Posterior cingulate gyrus (tissue), 11 donors: ENCODE results near the gene MBNL1.
"Not testable (repeated sequence)": the region's sequence is repeated elsewhere in the genome, so short reads cannot be mapped to it uniquely, and the experiment has no call there.

ENCODE experiments used
- DNase-seq, 10 donors: peaks; one replicate each; pipeline versions ENCODE4 v3.0.0 to v3.0.0-alpha.2; 2020 to 2021; ENCODE audit warnings: mixed read lengths in 3 of 10
- intact Hi-C: fragments of 100-400 bp; cut with DNase I; formaldehyde crosslinking; loops from one replicate; pipeline ENCODE4 v1.15.1; 2023

MBNL1 gene

DNA sequence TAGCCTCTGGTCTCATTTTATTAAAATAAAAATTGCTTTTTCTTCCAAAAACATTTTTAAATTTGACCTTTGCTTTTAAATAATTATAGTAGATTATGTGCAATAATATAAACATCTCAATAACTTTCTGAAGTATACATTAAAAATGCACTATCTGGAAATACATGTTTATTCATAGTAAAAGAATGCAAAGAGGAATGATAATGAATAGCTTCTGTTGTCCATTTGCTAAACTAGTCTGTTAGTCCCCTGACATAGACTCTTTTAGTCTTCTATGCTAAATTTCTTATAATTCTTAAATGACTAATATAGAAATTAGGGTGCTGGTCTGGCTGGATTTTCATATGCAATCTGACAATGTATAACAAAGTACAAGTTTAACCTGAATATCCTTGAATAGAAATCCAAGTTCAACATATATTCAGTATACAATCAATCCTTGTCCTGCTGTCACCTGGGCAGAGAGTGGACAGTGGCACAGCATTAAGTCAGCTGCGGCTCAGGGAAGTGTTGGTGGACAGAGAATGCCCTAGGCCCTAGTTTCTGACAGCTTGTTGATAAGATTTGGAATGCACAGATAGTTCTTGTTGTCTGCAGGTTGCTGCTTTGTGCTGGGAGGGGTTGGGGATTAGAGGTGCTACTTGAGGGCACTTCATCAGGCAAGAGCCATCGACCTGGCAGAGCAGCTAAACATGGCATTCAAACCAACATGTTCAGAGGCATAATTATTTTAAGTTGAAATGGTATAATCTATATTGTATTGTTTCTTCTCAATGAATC, 161.7 kb downstream of the MBNL1 start:
- intact Hi-C loops: no loop called here
- DNase-seq: peak in 1 of 10 donors; percentile 48

DNA sequence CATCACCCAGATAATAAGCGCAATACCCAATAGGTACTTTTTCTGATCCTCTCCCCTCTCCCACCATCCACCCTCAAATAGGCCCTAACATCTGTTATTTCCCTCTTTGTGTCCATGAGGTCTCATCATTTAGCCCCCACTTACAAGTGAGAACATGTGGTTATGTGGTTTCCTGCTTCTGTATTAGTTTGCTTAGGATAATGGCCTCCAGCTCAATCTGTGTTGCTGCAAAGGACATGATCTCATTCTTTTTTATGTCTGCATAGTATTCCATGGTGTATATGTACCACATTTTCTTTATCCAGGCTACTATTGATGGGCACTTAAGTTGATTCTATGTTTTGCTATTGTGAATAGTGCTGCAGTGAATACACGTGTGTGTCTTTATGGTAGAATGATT, 165.4 kb downstream of the MBNL1 start:
- DNase-seq: no peak
- intact Hi-C loops: no loop called here

DNA sequence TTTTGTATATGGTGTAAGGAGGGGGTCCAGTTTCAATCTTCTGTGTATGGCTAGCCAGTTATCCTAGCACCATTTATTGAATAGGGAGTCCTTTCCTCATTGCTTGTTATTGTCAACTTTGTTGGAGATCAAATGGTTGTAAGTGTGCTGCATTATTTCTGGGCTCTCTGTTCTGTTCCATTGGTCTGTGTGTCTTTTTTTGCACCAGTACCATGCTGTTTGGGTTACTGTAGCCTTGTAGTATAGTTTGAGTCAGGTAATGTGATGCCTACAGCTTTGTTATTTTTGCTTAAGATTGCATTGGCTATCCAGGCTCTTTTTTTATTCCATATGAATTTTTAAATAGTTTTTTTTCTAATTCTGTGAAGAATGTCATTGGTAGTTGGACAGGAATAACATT, 166.5 kb downstream of the MBNL1 start:
- DNase-seq, intact Hi-C loops: not testable (repeated sequence)

DNA sequence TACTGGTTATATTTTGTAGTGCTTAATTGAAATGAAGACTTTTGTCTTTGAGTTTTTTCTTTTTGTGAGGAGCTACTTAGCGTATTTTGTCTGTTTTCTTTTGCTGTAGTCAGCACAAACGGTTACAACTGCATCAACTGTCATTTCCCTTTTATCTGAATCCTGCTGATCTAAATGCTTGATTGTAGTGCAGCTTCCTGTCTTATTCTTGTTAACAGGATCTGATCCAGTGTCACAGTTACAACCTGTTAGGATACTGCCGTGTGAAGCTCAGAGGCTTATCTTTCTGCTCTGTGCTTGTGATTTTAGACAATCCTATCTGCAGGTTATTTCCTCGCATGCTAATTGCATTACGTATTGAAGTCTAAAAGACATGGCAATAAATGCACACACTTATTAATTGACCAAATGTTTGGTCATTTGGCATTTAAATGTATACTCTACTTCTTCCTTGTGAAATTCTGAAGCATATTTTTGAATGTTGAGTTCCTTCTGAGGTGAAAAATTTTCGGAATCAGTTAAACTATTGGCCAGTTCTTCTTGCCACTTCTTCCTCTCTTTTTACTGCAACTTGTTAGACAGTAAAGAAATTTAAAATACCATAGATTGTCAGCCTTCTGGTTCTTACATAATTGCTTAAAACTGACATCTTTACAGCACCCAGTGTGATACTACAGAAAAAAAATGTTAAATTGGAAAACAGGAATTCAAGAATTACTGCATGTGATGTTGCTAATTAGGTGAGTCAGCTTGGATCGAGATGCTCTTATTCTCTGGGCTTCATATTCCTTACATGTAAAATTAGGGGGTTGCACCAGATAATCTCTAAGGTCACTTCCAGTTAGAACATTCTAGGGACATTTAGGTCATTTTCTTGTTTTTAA, 168.2 kb downstream of the MBNL1 start:
- intact Hi-C loops: no loop called here
- no peak for DNase-seq

DNA sequence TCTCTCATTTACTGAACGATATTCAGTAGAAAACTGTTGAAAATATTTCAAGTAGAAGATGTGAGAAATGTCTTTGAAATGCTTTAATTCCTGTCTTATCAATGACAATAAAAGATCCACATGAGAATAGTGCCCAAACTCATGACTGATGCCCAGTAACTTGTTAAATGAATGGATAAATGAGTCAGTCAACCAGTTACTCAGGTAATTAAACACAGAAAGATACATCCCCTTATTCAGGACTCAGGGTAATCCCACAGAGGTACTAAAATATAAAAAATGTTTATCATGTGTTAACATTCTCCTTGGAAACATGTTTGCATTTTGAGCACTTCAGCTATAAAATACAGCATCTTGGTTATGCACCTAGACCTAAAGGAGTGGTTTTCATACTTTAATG, 169.5 kb downstream of the MBNL1 start:
- intact Hi-C loops: no loop called here
- no peak for DNase-seq

DNA sequence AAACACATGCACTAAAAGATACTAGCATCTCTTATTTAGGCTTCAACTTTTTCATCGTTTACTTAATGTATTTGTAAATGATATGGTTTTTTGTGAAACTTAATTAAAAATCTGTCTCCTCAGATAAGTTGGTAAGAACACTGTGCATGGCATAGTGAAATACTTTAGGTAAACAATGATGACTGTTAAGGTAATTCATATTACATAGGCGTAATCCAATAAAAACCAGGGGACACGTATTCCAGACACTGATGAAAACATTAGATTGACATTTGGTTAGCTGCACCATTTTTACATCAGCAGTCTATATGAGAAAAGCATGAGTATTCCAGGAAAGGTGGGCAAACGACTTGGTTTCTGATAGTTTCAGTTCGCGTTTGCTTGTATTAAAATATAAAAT, 170.0 kb downstream of the MBNL1 start:
- intact Hi-C loops: no loop called here

DNA sequence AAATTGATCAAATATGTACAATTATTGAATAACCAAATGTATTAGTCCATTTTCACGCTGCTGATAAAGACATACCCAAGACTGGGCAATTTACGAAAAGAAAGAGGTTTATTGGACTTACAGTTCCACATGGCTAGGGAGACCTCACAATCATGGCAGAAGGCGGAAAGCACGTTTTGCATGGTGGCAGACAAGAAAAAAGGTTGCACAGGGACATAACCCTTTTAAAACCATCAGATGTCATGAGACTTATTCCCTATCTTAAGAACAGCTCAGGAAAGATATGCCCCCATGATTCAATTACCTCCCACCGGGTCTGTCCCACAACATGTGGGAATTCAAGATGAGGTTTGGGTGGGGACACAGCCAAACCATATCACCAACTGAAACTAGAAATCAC, 171.5 kb downstream of the MBNL1 start:
- intact Hi-C loops: loop anchor here (5.0 kb wide), 2 partner anchors 173 to 258 kb away; partner anchors contain the start of gene MBNL1
- DNase-seq: not testable (repeated sequence)

More for the DNA sequence above, 170.0 kb downstream of the MBNL1 start:
- DNase-seq: no peak

DNA sequence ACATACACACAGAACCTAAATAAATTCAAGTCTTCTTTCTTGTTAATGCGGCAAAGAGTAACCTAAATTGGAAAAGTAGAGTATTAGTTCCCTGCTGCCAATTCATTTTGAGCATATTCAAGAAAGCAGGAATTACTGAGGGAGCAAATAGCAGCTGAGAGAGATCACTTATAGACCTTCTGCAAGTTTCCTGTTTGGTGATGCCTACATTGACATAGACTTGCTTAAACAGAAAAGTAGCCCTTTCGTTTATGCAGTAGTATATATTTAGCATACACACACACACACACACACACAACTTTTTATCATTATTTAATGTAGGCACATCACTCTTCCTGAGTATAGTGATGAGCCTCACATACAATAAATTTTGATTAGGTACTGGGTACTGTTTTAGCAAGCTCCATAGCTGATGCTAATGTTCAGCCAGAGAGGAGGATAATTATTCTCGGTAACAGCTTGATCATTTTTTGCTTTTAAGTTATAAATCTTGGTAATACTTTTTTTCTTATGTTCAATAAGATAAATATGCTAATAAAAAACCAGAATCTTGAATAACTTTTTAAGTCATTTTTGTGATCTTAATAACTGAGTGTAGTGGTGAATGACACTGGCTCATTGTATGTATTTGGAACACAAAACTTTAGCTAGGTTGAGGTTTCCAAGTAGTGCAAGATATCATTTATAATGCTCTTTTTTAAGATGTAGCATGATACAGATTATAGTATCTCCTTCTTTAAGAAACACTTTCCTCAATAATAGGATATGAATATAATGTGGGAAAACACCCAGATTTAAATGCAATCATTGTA, 174.7 kb downstream of the MBNL1 start:
- intact Hi-C loops: loop anchor here (5.0 kb wide), 2 partner anchors 176 to 261 kb away; partner anchors contain the start of gene MBNL1
- DNase-seq: no peak

DNA sequence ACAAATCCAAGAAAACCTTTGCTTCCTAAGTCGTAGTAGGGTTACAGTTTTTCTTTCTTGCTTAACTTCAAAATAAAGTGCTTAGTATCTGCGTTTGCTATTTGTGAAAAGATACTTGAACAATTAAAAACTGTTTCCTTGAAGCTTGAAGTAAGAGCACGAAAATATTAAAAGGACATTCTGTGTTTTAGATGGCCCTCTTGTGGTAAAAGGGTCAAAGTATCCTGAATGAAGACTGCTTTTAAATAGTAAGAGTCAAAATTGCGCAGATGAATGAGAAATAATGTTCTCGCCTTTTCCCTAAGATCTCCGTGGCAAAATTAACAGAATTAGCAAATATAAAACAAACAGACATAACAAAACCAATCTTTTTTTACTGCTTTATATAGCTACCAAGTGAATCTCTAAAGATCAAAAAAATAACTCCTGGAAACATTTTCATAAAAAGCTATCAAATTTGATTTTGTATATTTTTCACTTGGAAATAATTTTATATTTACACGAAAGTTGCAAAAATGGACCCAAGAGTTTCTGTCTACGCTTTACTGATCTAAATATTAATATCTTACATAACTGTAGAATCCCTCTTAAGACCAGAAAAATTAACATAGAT, 175.4 kb downstream of the MBNL1 start:
- intact Hi-C loops: loop anchor here (5.0 kb wide), 2 partner anchors 177 to 262 kb away; partner anchors contain the start of gene MBNL1
- DNase-seq: no peak

DNA sequence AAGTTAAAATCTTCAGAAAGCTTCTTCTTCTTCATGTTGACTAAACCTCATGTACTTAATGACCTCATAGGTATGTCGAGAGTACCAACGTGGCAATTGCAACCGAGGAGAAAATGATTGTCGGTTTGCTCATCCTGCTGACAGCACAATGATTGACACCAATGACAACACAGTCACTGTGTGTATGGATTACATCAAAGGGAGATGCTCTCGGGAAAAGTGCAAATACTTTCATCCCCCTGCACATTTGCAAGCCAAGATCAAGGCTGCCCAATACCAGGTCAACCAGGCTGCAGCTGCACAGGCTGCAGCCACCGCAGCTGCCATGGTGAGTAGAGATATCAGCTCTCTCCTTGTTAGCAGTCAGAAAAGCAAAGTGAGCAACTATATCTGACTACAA, 176.5 kb downstream of the MBNL1 start:
- no peak for DNase-seq
- intact Hi-C loops: no loop called here

DNA sequence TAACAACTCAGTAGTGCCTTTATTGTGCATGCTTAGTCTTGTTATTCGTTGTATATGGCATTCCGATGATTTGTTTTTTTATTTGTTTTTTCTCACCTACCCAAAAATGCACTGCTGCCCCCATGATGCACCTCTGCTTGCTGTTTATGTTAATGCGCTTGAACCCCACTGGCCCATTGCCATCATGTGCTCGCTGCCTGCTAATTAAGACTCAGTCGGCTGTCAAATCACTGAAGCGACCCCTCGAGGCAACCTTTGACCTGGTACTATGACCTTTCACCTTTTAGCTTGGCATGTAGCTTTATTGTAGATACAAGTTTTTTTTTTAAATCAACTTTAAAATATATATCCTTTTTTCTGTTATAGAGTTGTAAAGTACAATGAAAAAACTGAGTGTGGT, 177.8 kb downstream of the MBNL1 start:
- DNase-seq: peak in 1 of 10 donors; percentile 59
- intact Hi-C loops: no loop called here

DNA sequence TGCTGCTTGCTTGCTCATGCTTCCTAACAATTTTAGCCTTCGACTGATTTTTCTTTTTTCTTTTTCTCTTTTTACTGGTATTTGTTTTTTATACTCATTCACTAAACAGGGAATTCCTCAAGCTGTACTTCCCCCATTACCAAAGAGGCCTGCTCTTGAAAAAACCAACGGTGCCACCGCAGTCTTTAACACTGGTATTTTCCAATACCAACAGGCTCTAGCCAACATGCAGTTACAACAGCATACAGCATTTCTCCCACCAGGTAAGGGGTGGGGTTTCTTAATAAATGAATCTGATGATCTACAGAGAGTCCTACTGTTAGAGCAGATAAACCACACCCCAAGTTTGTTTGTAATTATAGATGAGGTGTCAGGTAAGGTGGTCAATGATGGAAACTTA, 178.8 kb downstream of the MBNL1 start:
- no peak for DNase-seq
- intact Hi-C loops: no loop called here

DNA sequence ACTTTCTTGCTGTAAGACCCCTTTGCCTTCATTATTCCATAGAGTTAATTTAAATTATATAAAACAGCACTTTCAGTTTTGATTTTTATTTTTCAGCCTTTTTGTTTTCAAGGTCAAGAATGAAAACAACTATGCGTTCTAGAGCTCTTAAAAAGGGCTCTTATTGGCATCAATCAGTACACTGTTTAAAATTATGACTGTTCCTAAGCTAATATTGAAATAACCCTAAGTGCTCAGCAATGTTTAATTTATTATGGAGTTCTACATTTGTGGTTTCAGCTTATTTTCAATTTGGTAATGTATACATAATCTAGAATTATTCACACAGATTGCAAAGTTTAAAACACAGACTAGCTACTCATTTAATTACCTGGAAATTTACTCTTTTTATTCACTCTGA, 179.4 kb downstream of the MBNL1 start:
- DNase-seq: no peak
- intact Hi-C loops: no loop called here

DNA sequence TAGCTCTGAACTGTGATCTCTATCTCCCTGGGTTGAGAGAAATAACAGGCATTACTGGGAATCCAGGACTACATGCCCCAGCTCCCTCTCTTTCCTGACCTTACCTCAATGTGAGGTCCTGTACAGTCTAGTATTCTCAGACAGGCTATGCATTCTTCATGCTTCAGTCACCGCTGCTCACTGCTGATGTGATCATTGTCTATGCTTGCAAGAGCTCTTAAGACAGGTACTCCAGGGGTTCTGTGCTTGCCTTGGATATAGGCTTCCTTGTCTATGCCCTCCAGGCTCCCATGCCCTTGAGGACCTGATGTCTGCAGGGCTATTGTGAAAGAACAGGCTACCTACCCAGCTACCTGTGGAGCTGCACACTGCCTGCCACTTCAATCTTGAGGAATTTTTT, 183.6 kb downstream of the MBNL1 start:
- intact Hi-C loops: no loop called here
- no peak for DNase-seq

DNA sequence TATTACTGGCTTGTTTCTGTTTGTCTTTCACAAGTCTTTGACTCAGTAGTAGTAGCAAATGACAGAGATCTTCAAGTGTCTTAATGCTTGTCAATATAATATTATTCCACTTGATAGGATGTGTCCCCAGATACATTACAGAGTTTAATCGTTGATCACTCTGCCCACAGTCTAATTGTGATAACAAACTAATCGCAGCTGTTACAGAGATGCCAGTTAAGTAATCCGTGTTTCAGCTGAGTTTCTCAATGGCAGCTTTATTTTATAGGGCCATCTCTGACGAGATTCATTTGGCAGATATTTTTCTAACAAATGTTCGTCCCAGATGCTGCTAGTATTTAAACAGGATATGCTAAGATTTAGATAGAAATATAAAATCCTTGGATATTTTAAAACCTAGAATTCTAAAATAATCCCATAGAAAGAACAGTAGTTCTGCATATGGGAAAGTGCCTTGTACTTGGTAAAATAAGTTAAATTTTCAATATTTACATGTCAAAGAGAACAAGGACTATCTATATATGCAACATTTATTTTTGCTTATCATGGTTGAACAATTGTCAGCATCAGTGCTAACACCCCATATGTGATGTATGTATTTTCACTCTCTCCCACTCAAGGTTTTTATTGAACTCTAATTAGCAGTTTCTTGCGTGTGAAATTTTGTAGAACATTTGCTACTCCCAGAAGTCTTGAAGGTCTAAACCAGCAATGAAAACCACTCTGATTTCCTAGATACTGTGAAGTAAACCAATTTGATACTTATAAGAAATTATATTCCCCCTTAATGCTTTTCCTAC, 185.5 kb downstream of the MBNL1 start:
- intact Hi-C loops: no loop called here
- DNase-seq: no peak

DNA sequence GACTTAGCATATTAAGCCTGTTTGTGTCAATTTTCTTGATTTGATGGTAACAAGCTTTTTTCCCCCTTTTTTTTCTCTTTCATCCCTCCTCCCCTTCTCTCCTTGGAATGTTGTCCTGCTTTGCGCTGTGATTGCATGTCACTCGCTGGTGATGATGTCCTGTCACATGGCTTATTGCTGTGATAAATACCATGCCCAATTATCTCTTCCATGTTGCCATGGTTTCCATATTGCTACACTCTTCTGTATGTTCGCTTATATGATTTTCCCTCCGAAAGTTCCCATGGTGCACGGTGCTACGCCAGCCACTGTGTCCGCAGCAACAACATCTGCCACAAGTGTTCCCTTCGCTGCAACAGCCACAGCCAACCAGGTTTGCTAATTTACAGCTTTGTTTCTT, 187.3 kb downstream of the MBNL1 start:
- intact Hi-C loops: no loop called here
- DNase-seq: no peak

DNA sequence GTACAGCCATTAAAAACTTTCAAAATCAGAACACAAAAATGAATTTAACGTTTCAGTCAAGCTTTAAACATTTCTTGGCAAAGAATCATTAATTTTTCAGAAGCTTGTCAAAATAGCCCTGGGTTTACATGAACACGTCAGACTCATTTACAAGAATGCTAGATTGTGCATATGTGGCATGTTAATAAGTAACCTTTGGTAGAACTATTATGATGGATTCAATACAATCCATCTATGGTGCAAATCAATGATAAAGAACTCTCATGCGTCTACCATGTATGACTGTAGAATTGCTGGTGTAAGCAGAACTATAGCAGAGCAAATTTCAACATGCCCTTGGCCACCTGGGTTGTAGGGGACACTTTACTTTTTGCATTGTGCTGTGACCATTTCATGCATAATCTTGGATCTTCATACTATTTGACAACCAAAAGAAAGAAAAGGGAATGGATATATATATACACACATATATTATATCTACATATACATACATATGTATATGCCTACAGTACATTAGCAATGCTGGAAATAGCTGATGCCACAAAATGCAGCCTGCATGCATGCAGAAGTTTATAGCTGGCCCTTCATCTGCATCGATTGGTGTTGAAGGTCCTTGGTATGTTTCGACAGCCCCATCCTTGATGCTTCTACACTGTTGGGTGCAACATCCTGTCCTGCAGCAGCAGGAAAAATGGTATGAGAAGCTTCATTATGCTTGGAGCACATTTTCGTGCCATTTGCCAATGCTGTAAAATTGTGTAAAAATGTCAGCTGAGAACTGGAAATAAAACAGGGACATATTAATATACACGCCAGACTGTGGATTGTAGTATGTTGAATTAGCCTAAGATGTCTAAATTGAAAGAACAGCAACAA, 189.0 kb downstream of the MBNL1 start:
- DNase-seq: no peak
- intact Hi-C loops: no loop called here

DNA sequence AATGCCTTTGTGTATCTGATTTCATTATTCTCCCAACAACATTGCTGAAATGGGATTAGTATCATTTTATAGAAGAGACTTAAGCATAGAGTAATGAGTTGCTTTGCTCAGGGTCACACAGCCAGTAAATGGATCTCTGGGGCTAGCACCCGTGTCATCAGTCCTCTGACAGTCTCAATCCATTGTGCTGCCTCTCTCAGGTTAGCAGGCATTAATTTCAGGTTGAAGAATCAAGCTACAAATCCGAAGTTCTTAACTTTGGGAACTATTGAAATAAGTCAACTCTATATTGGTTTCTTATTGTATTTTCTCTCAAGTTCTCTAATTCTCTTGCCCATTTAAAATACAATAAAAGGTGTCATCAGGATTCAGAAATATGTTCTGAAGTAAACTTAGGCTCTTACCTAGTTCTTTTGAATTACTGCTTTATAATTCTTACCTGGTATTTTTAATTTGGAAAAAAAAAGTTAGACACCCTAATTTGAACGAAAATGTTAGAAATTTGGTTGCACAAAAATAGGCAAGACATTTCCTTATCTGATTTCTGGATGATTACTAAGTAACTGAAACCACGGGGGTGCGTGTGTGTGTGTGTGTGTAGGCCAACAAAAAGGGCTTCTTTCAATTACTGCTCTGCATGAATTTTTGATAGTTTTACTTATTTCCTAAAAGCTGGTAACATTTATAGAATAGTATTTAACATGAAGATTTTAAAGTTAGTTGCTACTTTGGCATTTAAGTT, 189.8 kb downstream of the MBNL1 start:
- no peak for DNase-seq
- intact Hi-C loops: no loop called here
